H1 (cell line): ENCODE data around the gene WDR33. TPM values are rescaled to one million over a fixed set of nuclear protein-coding genes. Genes with fewer than 3 reads are reported as not detected.
"Not testable (repeated sequence)": the region's sequence is repeated elsewhere in the genome, so short reads cannot be mapped to it uniquely, and the experiment has no call there.

ENCODE experiments used
- CTCF ChIA-PET: fragments of 300-600 bp; sonication (Branson Sonifier 250); formaldehyde crosslinking; loops from one replicate; lab custom pipeline; 2021; ENCODE audit not compliant: partially characterized antibody; lab: Charles Lee
- POLR2A ChIA-PET: fragments of 300-600 bp; sonication (Branson Sonifier 250); formaldehyde crosslinking; loops from one replicate; lab custom pipeline; 2021; ENCODE audit warnings: inconsistent platforms; ENCODE audit not compliant: partially characterized antibody; lab: Charles Lee
- DNase-seq, 2 experiments: peaks; one replicate each; pipeline versions ENCODE4 v3.0.0 to v3.0.0-alpha.2; 2010 to 2022; ENCODE audit warnings: low spot score in 2 of 2, low read depth in 1 of 2, mixed read lengths in 1 of 2
- FAIRE-seq: peaks from 2 replicates; lab custom pipeline; 2011; peaks lifted over from hg19 to GRCh38; lab: Jason Lieb, UNC
- H2AFZ ChIP-seq: 2 replicates; pipeline ENCODE4 v1.8.1; 2012; ENCODE audit warnings: low read length, inconsistent platforms
- H2AK5ac ChIP-seq: 2 replicates; pipeline ENCODE4 v1.6.1; 2013; ENCODE audit warnings: low read depth, low read length
- H2BK120ac ChIP-seq: replicated peaks from 2 replicates; pipeline ENCODE3; 2013; ENCODE audit warnings: low read depth, low read length, inconsistent platforms
- H2BK12ac ChIP-seq: 2 replicates; pipeline ENCODE4 v1.6.1; 2013; ENCODE audit warnings: low read depth, low read length
- H2BK15ac ChIP-seq: 2 replicates; pipeline ENCODE4 v1.6.1; 2013; ENCODE audit warnings: low read length
- H2BK20ac ChIP-seq: 2 replicates; pipeline ENCODE4 v1.6.1; 2013; ENCODE audit warnings: low read length
- H2BK5ac ChIP-seq: 2 replicates; pipeline ENCODE4 v1.6.1; 2013; ENCODE audit warnings: low read depth, low read length
- H3K14ac ChIP-seq: 2 replicates; pipeline ENCODE4 v1.6.1; 2013; ENCODE audit warnings: inconsistent platforms; ENCODE audit not compliant: insufficient read length
- H3K18ac ChIP-seq: 2 replicates; pipeline ENCODE4 v1.6.1; 2013; ENCODE audit warnings: low read length; ENCODE audit errors: extremely low read depth
- H3K23ac ChIP-seq: 2 replicates; pipeline ENCODE4 v1.6.1; 2013; ENCODE audit warnings: inconsistent platforms; ENCODE audit not compliant: insufficient read length
- H3K23me2 ChIP-seq: 2 replicates; pipeline ENCODE4 v1.6.1; 2013; ENCODE audit warnings: low read depth, low read length
- H3K27ac ChIP-seq: 2 replicates; pipeline ENCODE4 v1.6.1; 2011; ENCODE audit warnings: low read depth, low read length, inconsistent platforms
- H3K27me3 ChIP-seq, 4 experiments: replicated peaks in 1 of 4; 1 replicate in 1 of 4; 2 replicates in 3 of 4; pipeline versions ENCODE4 v1.6.1 to v1.8.1; 2011 to 2013; ENCODE audit warnings: low read length in 3 of 4, mild to moderate bottlenecking in 3 of 4, inconsistent platforms in 2 of 4, mixed read lengths in 2 of 4, moderate library complexity in 1 of 4; ENCODE audit not compliant: control insufficient read depth in 3 of 4, insufficient read depth in 3 of 4; ENCODE audit errors: extremely low read depth in 1 of 4
- H3K36me3 ChIP-seq, 4 experiments: 2 replicates each; pipeline versions ENCODE4 v1.6.1 to v1.8.1; 2011 to 2013; ENCODE audit warnings: mild to moderate bottlenecking in 4 of 4, low read length in 3 of 4, moderate library complexity in 2 of 4, control low read depth in 1 of 4, inconsistent platforms in 1 of 4; ENCODE audit not compliant: insufficient read depth in 4 of 4, control insufficient read depth in 2 of 4
- H3K4ac ChIP-seq: replicated peaks from 2 replicates; pipeline ENCODE3; 2013; ENCODE audit warnings: low read length, low read depth, mixed read lengths, inconsistent platforms; ENCODE audit not compliant: insufficient read length
- H3K4me1 ChIP-seq, 4 experiments: replicated peaks in 1 of 4; 1 replicate in 1 of 4; 2 replicates in 3 of 4; pipeline versions ENCODE4 v1.6.1 to v1.8.1; 2011 to 2013; ENCODE audit warnings: low read length in 3 of 4, inconsistent platforms in 2 of 4, mixed read lengths in 1 of 4; ENCODE audit not compliant: insufficient read depth in 4 of 4, control insufficient read depth in 3 of 4
- H3K4me2 ChIP-seq, 2 experiments: 2 replicates each; pipeline versions ENCODE4 v1.6.1 to v1.8.1; 2011 to 2013; ENCODE audit warnings: low read depth in 2 of 2, low read length in 2 of 2, control low read depth in 1 of 2, inconsistent platforms in 1 of 2, mild to moderate bottlenecking in 1 of 2; ENCODE audit not compliant: insufficient read depth in 1 of 2
- H3K4me3 ChIP-seq, 4 experiments: fragments of 200-600, 300-600 bp in 1 of 4; sonication (generic), shearing (Covaris generic), sonication (Bioruptor Twin) in 1 of 4; 2 replicates each; pipeline versions ENCODE4 v1.5.1 to v1.8.1; 2011 to 2016; ENCODE audit warnings: low read length in 4 of 4, low read depth in 3 of 4, control low read depth in 2 of 4, inconsistent platforms in 2 of 4, mild to moderate bottlenecking in 2 of 4, mixed read lengths in 1 of 4, moderate library complexity in 1 of 4; ENCODE audit not compliant: insufficient read depth in 2 of 4; ENCODE audit errors: extremely low read depth in 1 of 4
- H3K56ac ChIP-seq: replicated peaks from 2 replicates; pipeline ENCODE3; 2013; ENCODE audit warnings: low read depth, mild to moderate bottlenecking, mixed read lengths, low read length, inconsistent platforms; ENCODE audit not compliant: insufficient read length
- H3K79me1 ChIP-seq: 2 replicates; pipeline ENCODE4 v1.6.1; 2013; ENCODE audit warnings: low read depth, low read length, control low read depth
- H3K79me2 ChIP-seq, 2 experiments: 2 replicates each; pipeline versions ENCODE4 v1.6.1 to v1.8.1; 2012 to 2013; ENCODE audit warnings: low read length in 2 of 2, mild to moderate bottlenecking in 2 of 2, inconsistent platforms in 1 of 2; ENCODE audit not compliant: insufficient read depth in 2 of 2, control insufficient read depth in 1 of 2
- H3K9ac ChIP-seq, 4 experiments: replicated peaks in 1 of 4; 1 replicate in 1 of 4; 2 replicates in 3 of 4; pipeline versions ENCODE4 v1.6.1 to v1.8.1; 2011 to 2013; ENCODE audit warnings: low read depth in 3 of 4, low read length in 3 of 4, control low read depth in 2 of 4, mild to moderate bottlenecking in 2 of 4, moderate library complexity in 2 of 4, inconsistent platforms in 1 of 4; ENCODE audit errors: extremely low read depth in 1 of 4
- H3K9me3 ChIP-seq, 2 experiments: 2 replicates each; pipeline versions ENCODE4 v1.6.1 to v1.8.1; 2012 to 2013; ENCODE audit warnings: mild to moderate bottlenecking in 2 of 2, moderate library complexity in 2 of 2, control low read depth in 1 of 2, inconsistent platforms in 1 of 2, low read depth in 1 of 2, low read length in 1 of 2, mixed read lengths in 1 of 2; ENCODE audit not compliant: insufficient read depth in 2 of 2
- H4K20me1 ChIP-seq, 2 experiments: replicated peaks in 1 of 2; 2 replicates each; pipeline versions ENCODE3 to v1.8.1; 2011 to 2013; ENCODE audit warnings: inconsistent platforms in 2 of 2, low read length in 2 of 2, mild to moderate bottlenecking in 1 of 2; ENCODE audit not compliant: insufficient read depth in 2 of 2, control insufficient read depth in 1 of 2
- H4K5ac ChIP-seq: 2 replicates; pipeline ENCODE4 v1.6.1; 2013; ENCODE audit warnings: low read length, low read depth, mixed read lengths, inconsistent platforms; ENCODE audit not compliant: insufficient read length
- H4K8ac ChIP-seq: 2 replicates; pipeline ENCODE4 v1.8.0; 2013; ENCODE audit warnings: mild to moderate bottlenecking, moderate library complexity, low read length, inconsistent platforms; ENCODE audit not compliant: insufficient read depth; ENCODE audit errors: extremely low read depth
- H4K91ac ChIP-seq: replicated peaks from 2 replicates; pipeline ENCODE3; 2013; ENCODE audit warnings: low read length, mixed read lengths, inconsistent platforms; ENCODE audit not compliant: insufficient read length
- WGBS, 2 experiments: shearing (Covaris generic) in 1 of 2; methylation state at CpG; one replicate each; pipeline versions ENCODE4 v1.1.6 to v1.1.7; 2013 to 2015; ENCODE audit warnings: low lambda C conversion rate in 2 of 2, mixed read lengths in 2 of 2, inconsistent platforms in 1 of 2, low coverage in 1 of 2, missing lambda C conversion rate in 1 of 2; ENCODE audit not compliant: insufficient replicate concordance in 2 of 2, insufficient coverage in 1 of 2, insufficient read length in 1 of 2; ENCODE audit errors: extremely low coverage in 1 of 2, missing lambda C conversion rate in 1 of 2; 5-methylcytosine and 5-hydroxymethylcytosine counted together
- polyA plus RNA-seq, 7 experiments: library from polyadenylated mRNA; depleted of rRNA in 3 of 7; stranded (reverse) in 5 of 7; unstranded in 2 of 7; fragments of >200 nt in 5 of 7; fragments of 200-250 nt in 2 of 7; gene quantifications; 1 replicate in 5 of 7; 2 replicates in 1 of 7; 4 replicates in 1 of 7; pipeline versions ENCODE4 v1.2.1 to v1.2.3, GENCODE V29; 2011 to 2013; ENCODE audit warnings: missing spikeins in 2 of 7, mixed read lengths in 2 of 7
- total RNA-seq: library from RNA; stranded (reverse); fragmentation: NEBNext Ultra II Directional; extraction: Animal tissue kit (Norgen Biotek cat#: 25700); gene quantifications from 2 replicates; pipeline ENCODE4 v1.2.1, GENCODE V29; 2021

Gene WDR33
- total and polyA plus RNA-seq, 2 of the 8 experiments (the other 6 are each of a cell fraction or from before 2014, with no cell fraction given) = 18.1 to 82.7 TPM

GRCh38 chr2:127826708-127827107 lies 15.7 kb upstream of the WDR33 start:
- H2BK120ac ChIP-seq, H3K56ac ChIP-seq, CTCF ChIA-PET, H4K91ac ChIP-seq, H4K8ac ChIP-seq, H2BK20ac ChIP-seq, H3K23ac ChIP-seq, H2BK12ac ChIP-seq, H3K4ac ChIP-seq, H3K27ac ChIP-seq, H2BK5ac ChIP-seq, H3K4me3 ChIP-seq, H2BK15ac ChIP-seq, DNase-seq, H2AK5ac ChIP-seq, FAIRE-seq, H3K27me3 ChIP-seq, H4K20me1 ChIP-seq, H2AFZ ChIP-seq, H3K79me1 ChIP-seq, H3K14ac ChIP-seq, H3K4me2 ChIP-seq, H4K5ac ChIP-seq, H3K9ac ChIP-seq, H3K4me1 ChIP-seq, H3K36me3 ChIP-seq, H3K79me2 ChIP-seq, H3K18ac ChIP-seq, H3K23me2 ChIP-seq: not testable (repeated sequence)
- POLR2A ChIA-PET = interaction anchor here (1.5 kb wide), 1 partner anchor 15 kb away, joined by 3 read pairs; the partner anchor contains the start of gene WDR33
- 93% methylated on average over 2 of the region's 2 CpGs; no CpG with 5 or more reads in 1 of the 2 experiments for WGBS, 2 experiments
- peaks cover 27 to 30% of the 10 kb centered on the region in 2 experiments for H3K9me3 ChIP-seq
